Putamen (tissue), 1 donor: ENCODE results near the gene CFAP100.

Experiments used
- DNase-seq: peaks from one replicate; pipeline ENCODE4 v3.0.0-alpha.2; 2016; ENCODE audit warnings: low spot score

CFAP100 gene

GRCh38 chr3:126441256-126441880, 46.7 kb downstream of the CFAP100 start:
- DNase-seq = no peak

GRCh38 chr3:126442094-126442855, 47.6 kb downstream of the CFAP100 start:
- no peak for DNase-seq

- no peak for DNase-seq
These were observed 48.1 kb downstream of the CFAP100 start for GRCh38 chr3:126442856-126443242.

- DNase-seq = no peak
These were observed 50.8 kb downstream of the CFAP100 start for GRCh38 chr3:126445506-126445905.

GRCh38 chr3:126446301-126446700, 51.6 kb downstream of the CFAP100 start:
- DNase-seq = no peak

- no peak for DNase-seq
These were observed 52.1 kb downstream of the CFAP100 start for GRCh38 chr3:126446791-126447190.

- no peak for DNase-seq
These were observed 52.9 kb downstream of the CFAP100 start for GRCh38 chr3:126447456-126448106.

- DNase-seq = no peak
These were observed 53.6 kb downstream of the CFAP100 start for GRCh38 chr3:126448136-126448892.

GRCh38 chr3:126448893-126449180, 54.1 kb downstream of the CFAP100 start:
- no peak for DNase-seq

- no peak for DNase-seq
These were observed 54.9 kb downstream of the CFAP100 start for GRCh38 chr3:126449621-126450051.

GRCh38 chr3:126450219-126450618, 55.5 kb downstream of the CFAP100 start:
- no peak for DNase-seq

GRCh38 chr3:126450744-126451143, 56.0 kb downstream of the CFAP100 start:
- no peak for DNase-seq

GRCh38 chr3:126451511-126451910, 56.8 kb downstream of the CFAP100 start:
- DNase-seq = no peak

GRCh38 chr3:126452213-126452612, 57.5 kb downstream of the CFAP100 start:
- DNase-seq = no peak

GRCh38 chr3:126454025-126454424, 59.3 kb downstream of the CFAP100 start:
- DNase-seq = no peak

- no peak for DNase-seq
These were observed 59.9 kb downstream of the CFAP100 start for GRCh38 chr3:126454437-126455198.

- DNase-seq = no peak
These were observed 61.5 kb downstream of the CFAP100 start for GRCh38 chr3:126456211-126456610.

- no peak for DNase-seq
These were observed 62.2 kb downstream of the CFAP100 start for GRCh38 chr3:126456766-126457388.

GRCh38 chr3:126459111-126459762, 64.5 kb downstream of the CFAP100 start:
- DNase-seq = no peak

- DNase-seq = no peak
These were observed 65.0 kb downstream of the CFAP100 start for GRCh38 chr3:126459763-126460127.

- DNase-seq = no peak
These were observed 65.7 kb downstream of the CFAP100 start for GRCh38 chr3:126460381-126460780.
